MM.1S (cell line): Measurements from ENCODE around the gene IQGAP1.

ENCODE experiments used
- DNase-seq: peaks from one replicate; pipeline ENCODE4 v3.0.0-alpha.2; 2015
- H2AFZ ChIP-seq: fragments of 300-600 bp; sonication (generic); 2 replicates; pipeline ENCODE4 v1.6.0; 2016; ENCODE audit warnings: antibody characterized with exemption, low read length
- H3F3A ChIP-seq: fragments of 300-600 bp; sonication (generic); 2 replicates; pipeline ENCODE4 v1.6.1; 2016; ENCODE audit warnings: mild to moderate bottlenecking, antibody characterized with exemption, low read length, moderate library complexity, mixed read lengths; ENCODE audit not compliant: insufficient read depth
- H3K27ac ChIP-seq: fragments of 300-600 bp; sonication (generic); 2 replicates; pipeline ENCODE4 v1.5.1; 2016; ENCODE audit warnings: mild to moderate bottlenecking, low read length
- H3K27me3 ChIP-seq: fragments of 300-600 bp; sonication (generic); replicated peaks from 2 replicates; pipeline ENCODE4 v1.6.0; 2016; ENCODE audit warnings: low read length; ENCODE audit not compliant: insufficient read depth
- H3K36me3 ChIP-seq: fragments of 300-600 bp; sonication (generic); replicated peaks from 2 replicates; pipeline ENCODE4 v1.6.1; 2016; ENCODE audit warnings: mild to moderate bottlenecking, low read length, mixed read lengths; ENCODE audit not compliant: insufficient read depth
- H3K4me1 ChIP-seq: fragments of 300-600 bp; sonication (generic); 2 replicates; pipeline ENCODE4 v1.6.1; 2016; ENCODE audit warnings: low read length, mixed read lengths
- H3K4me2 ChIP-seq: fragments of 300-600 bp; sonication (generic); 2 replicates; pipeline ENCODE4 v1.6.0; 2016; ENCODE audit warnings: low read depth, low read length
- H3K4me3 ChIP-seq: fragments of 300-600 bp; sonication (generic); 2 replicates; pipeline ENCODE4 v1.5.1; 2016; ENCODE audit warnings: low read length, mixed read lengths
- H3K79me2 ChIP-seq: fragments of 300-600 bp; sonication (generic); 2 replicates; pipeline ENCODE4 v1.6.1; 2016; ENCODE audit warnings: mixed run types, low read length, mixed read lengths
- H3K9ac ChIP-seq: fragments of 300-600 bp; sonication (generic); 2 replicates; pipeline ENCODE4 v1.6.1; 2016; ENCODE audit warnings: low read length, mixed read lengths
- H3K9me2 ChIP-seq: fragments of 300-600 bp; sonication (generic); replicated peaks from 2 replicates; pipeline ENCODE4 v1.6.1; 2016; ENCODE audit warnings: mild to moderate bottlenecking, low read length, mixed read lengths; ENCODE audit not compliant: insufficient read depth
- H3K9me3 ChIP-seq: fragments of 300-600 bp; sonication (generic); replicated peaks from 2 replicates; pipeline ENCODE4 v1.6.1; 2016; ENCODE audit warnings: mild to moderate bottlenecking, low read length, mixed read lengths; ENCODE audit not compliant: insufficient read depth
- H4K20me1 ChIP-seq: fragments of 300-600 bp; sonication (generic); 2 replicates; pipeline ENCODE4 v1.6.1; 2016; ENCODE audit warnings: mild to moderate bottlenecking, low read length, moderate library complexity, mixed read lengths; ENCODE audit not compliant: insufficient read depth
- EZH2 ChIP-seq: fragments of 300-600 bp; sonication (generic); optimal IDR thresholded peaks from 2 replicates; pipeline ENCODE3; 2017; ENCODE audit warnings: low read depth, mild to moderate bottlenecking, antibody characterized with exemption, low read length, mixed read lengths
- EZH2phosphoT487 ChIP-seq: fragments of 300-600 bp; sonication (generic); IDR thresholded peaks from 2 replicates; pipeline ENCODE4 v1.6.1; 2018; ENCODE audit warnings: antibody characterized with exemption, low read length
- TF ChIP-seq, protein P1 (sequence below): fragments of 300-600 bp; sonication (generic); IDR thresholded peaks from 2 replicates; pipeline ENCODE4 v1.5.1; 2016; ENCODE audit warnings: antibody characterized with exemption, low read length, mixed read lengths

Gene IQGAP1

DNA sequence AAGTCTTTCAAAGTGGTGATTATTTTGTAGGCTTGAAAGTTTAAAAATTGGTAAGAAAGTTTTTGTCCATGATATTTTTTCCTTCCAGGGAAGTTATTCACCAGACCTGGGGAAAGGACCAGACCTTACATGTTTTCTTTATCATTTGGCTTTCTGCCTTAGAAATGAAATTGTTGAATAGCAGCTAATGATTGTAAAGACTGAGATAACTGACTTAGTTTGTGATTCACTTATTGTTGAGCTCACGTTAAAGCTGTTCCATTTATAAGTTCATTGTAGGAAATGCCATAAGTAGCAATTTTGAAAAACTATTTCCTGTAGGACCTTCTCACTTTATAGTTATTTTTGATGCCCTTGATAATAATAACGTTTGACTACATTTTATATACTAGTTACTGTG lies 51.9 kb downstream of the IQGAP1 start:
- no peaks in the 10 kb centered on the region for H4K20me1 ChIP-seq
- H3K4me1 ChIP-seq, result no peaks in the 10 kb centered on the region
- DNase-seq, result no peak
- no peak overlapping the region for H3K9ac ChIP-seq
- no peaks in the 10 kb centered on the region for H3K79me2 ChIP-seq
- H3F3A ChIP-seq, result no peaks in the 10 kb centered on the region
- no peak overlapping the region for H3K4me2 ChIP-seq
- no peak for TF ChIP-seq EZH2
- TF ChIP-seq, protein P1, sequence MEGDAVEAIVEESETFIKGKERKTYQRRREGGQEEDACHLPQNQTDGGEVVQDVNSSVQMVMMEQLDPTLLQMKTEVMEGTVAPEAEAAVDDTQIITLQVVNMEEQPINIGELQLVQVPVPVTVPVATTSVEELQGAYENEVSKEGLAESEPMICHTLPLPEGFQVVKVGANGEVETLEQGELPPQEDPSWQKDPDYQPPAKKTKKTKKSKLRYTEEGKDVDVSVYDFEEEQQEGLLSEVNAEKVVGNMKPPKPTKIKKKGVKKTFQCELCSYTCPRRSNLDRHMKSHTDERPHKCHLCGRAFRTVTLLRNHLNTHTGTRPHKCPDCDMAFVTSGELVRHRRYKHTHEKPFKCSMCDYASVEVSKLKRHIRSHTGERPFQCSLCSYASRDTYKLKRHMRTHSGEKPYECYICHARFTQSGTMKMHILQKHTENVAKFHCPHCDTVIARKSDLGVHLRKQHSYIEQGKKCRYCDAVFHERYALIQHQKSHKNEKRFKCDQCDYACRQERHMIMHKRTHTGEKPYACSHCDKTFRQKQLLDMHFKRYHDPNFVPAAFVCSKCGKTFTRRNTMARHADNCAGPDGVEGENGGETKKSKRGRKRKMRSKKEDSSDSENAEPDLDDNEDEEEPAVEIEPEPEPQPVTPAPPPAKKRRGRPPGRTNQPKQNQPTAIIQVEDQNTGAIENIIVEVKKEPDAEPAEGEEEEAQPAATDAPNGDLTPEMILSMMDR, result no peak
- TF ChIP-seq EZH2phosphoT487, result no peak
- no peak overlapping the region for H3K4me3 ChIP-seq
- H3K9me2 ChIP-seq, result no peaks in the 10 kb centered on the region
- H3K9me3 ChIP-seq, result no peaks in the 10 kb centered on the region
- H3K27me3 ChIP-seq, result no peaks in the 10 kb centered on the region
- H3K27ac ChIP-seq, result no peak overlapping the region
- H2AFZ ChIP-seq, result no peak overlapping the region
- H3K36me3 ChIP-seq, result peaks cover 4% of the 10 kb centered on the region; the same call in 1 of the 2 replicates

GRCh38 chr15:90441027-90441426 lies 53.0 kb downstream of the IQGAP1 start:
- Histone ChIP-seq H3K36me3 (peaks cover 4% of the 10 kb centered on the region; the same call in 1 of the 2 replicates), H3K27ac (no peak overlapping the region), H2AFZ (no peak overlapping the region), H3K4me3 (no peak overlapping the region), H3K27me3 (no peaks in the 10 kb centered on the region), H3K79me2 (no peaks in the 10 kb centered on the region), H3F3A (no peaks in the 10 kb centered on the region), H3K9ac (no peak overlapping the region), H3K4me2 (no peak overlapping the region), H3K9me3 (no peaks in the 10 kb centered on the region), H3K9me2 (no peaks in the 10 kb centered on the region), H3K4me1 (no peaks in the 10 kb centered on the region), H4K20me1 (no peaks in the 10 kb centered on the region)
- DNase-seq, result no peak
- TF ChIP-seq EZH2 (no peak), EZH2phosphoT487 (no peak)
- TF ChIP-seq, protein P1, result no peak

- peaks cover 4% of the 10 kb centered on the region; the same call in 1 of the 2 replicates for H3K36me3 ChIP-seq
- H2AFZ ChIP-seq, result no peak overlapping the region
- H3K79me2 ChIP-seq, result no peaks in the 10 kb centered on the region
- no peaks in the 10 kb centered on the region for H3K9me2 ChIP-seq
- no peaks in the 10 kb centered on the region for H4K20me1 ChIP-seq
- H3K27ac ChIP-seq, result no peak overlapping the region
- no peaks in the 10 kb centered on the region for H3K27me3 ChIP-seq
- no peak overlapping the region for H3K4me2 ChIP-seq
- no peaks in the 10 kb centered on the region for H3K4me1 ChIP-seq
- no peaks in the 10 kb centered on the region for H3F3A ChIP-seq
- TF ChIP-seq EZH2, result no peak
- TF ChIP-seq, protein P1, result no peak
- no peak for TF ChIP-seq EZH2phosphoT487
- no peak overlapping the region for H3K9ac ChIP-seq
- no peaks in the 10 kb centered on the region for H3K9me3 ChIP-seq
- no peak for DNase-seq
- H3K4me3 ChIP-seq, result no peak overlapping the region
Measured at GRCh38 chr15:90442423-90442822, 54.4 kb downstream of the IQGAP1 start.
